Nephron (organoid): ENCODE results near the gene ETS1.

Experiments
- H3K27ac Mint-ChIP-seq, 3 experiments: 2 replicates each; pipeline ENCODE4 v1.8.0; 2020; ENCODE audit warnings: mixed read lengths in 3 of 3, mild to moderate bottlenecking in 2 of 3, moderate library complexity in 1 of 3
- H3K27me3 Mint-ChIP-seq: 2 replicates; pipeline ENCODE4 v1.8.0; 2021; ENCODE audit warnings: low read depth, mild to moderate bottlenecking, moderate library complexity, mixed read lengths
- H3K36me3 Mint-ChIP-seq: 2 replicates; pipeline ENCODE4 v1.8.0; 2020; ENCODE audit warnings: low read depth, mixed read lengths
- H3K4me1 Mint-ChIP-seq: 2 replicates; pipeline ENCODE4 v1.8.0; 2020; ENCODE audit warnings: mixed read lengths
- H3K4me3 Mint-ChIP-seq, 3 experiments: 2 replicates each; pipeline ENCODE4 v1.8.0; 2020; ENCODE audit warnings: mild to moderate bottlenecking in 3 of 3, mixed read lengths in 3 of 3, moderate library complexity in 2 of 3
- H3K9me3 Mint-ChIP-seq: 2 replicates; pipeline ENCODE4 v1.8.0; 2020; ENCODE audit warnings: mixed read lengths
- TF ChIP-seq, protein P1 (sequence below), 3 experiments: fragments of 200-600 bp; sonication (generic); IDR thresholded peaks; one replicate each; pipeline ENCODE4 v1.5.0; 2021; ENCODE audit warnings: antibody characterized with exemption in 3 of 3; ENCODE audit not compliant: unreplicated experiment in 3 of 3

ETS1 gene

DNA sequence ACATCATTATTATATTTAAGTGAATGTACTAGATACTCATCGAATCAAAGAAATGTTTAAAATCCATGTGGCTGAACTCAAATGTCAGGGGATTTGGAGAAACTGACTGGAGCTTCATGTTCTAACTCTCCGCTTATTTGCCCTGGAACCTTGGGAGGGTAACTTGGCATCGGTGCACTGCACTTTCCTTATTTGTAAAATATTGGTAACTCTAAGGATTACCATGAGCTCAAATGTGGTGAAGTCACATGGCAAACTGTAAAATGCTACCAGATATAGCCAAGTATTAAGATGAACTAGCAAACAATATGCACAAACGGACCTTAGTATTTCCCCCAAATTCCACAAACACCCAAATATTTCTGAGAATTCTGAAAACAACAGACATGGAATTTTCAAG, 75.6 kb downstream of the ETS1 start:
- Mint-ChIP-seq H3K4me3 (no peak overlapping the region), H3K27ac (no peak overlapping the region), H3K27me3 (peaks cover 9% of the 10 kb centered on the region), H3K36me3 (peaks cover 22% of the 10 kb centered on the region), H3K9me3 (no peaks in the 10 kb centered on the region), H3K4me1 (peaks cover 52% of the 10 kb centered on the region)
- TF ChIP-seq, protein P1, sequence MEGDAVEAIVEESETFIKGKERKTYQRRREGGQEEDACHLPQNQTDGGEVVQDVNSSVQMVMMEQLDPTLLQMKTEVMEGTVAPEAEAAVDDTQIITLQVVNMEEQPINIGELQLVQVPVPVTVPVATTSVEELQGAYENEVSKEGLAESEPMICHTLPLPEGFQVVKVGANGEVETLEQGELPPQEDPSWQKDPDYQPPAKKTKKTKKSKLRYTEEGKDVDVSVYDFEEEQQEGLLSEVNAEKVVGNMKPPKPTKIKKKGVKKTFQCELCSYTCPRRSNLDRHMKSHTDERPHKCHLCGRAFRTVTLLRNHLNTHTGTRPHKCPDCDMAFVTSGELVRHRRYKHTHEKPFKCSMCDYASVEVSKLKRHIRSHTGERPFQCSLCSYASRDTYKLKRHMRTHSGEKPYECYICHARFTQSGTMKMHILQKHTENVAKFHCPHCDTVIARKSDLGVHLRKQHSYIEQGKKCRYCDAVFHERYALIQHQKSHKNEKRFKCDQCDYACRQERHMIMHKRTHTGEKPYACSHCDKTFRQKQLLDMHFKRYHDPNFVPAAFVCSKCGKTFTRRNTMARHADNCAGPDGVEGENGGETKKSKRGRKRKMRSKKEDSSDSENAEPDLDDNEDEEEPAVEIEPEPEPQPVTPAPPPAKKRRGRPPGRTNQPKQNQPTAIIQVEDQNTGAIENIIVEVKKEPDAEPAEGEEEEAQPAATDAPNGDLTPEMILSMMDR (IDR thresholded peaks at IDR 0.05; ENCODE audit: unreplicated experiment in 3 of 3), result no peak

- H3K27ac Mint-ChIP-seq, result no peak overlapping the region
- no peaks in the 10 kb centered on the region for H3K9me3 Mint-ChIP-seq
- peaks cover 17% of the 10 kb centered on the region for H3K27me3 Mint-ChIP-seq
- H3K4me1 Mint-ChIP-seq, result peaks cover 50% of the 10 kb centered on the region
- H3K36me3 Mint-ChIP-seq, result peaks cover 34% of the 10 kb centered on the region
- no peak overlapping the region for H3K4me3 Mint-ChIP-seq
- TF ChIP-seq, protein P1 (IDR thresholded peaks at IDR 0.05; ENCODE audit: unreplicated experiment in 3 of 3), result no peak
Observed at GRCh38 chr11:128509621-128510389, 77.6 kb downstream of the ETS1 start.

DNA sequence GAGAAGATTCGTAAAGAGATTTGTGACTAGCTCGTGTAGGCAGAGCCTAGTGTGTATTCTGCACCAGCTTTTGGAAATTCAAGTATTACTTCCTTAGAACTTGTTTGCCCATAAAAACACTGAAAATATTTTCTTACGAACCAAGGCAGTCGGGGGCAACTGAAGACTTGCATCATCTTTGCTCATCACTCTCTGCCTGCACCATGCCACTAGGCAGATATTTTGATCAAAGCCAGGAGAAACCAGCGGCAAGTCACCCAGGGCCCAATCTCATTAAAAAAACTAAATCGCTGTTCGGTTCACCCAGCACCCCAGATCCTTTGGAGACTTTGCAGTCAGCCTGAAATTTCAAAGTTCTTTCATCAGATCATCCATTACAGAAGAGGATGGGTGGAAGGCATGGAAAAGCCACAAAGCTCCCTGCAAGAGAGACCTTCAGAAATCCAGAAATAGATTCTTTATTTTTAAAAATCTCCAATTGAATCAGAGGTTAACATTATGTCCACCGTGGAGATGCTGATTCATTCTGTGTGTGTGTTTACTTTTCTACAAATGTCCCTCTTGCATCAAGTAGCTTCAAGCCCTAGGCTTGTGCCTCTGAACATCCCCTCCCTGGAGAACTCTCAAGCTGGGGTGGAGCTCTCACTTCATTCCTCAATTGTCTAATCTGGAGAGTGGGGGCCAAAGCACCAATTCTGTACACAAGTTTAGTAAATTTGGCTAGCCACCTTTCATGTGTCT, 78.4 kb downstream of the ETS1 start:
- Mint-ChIP-seq H3K4me1 (peaks cover 51% of the 10 kb centered on the region), H3K27ac (peak overlapping the region in 1 of 3 experiments; percentile 36), H3K9me3 (no peaks in the 10 kb centered on the region), H3K4me3 (no peak overlapping the region), H3K36me3 (peaks cover 29% of the 10 kb centered on the region), H3K27me3 (peaks cover 18% of the 10 kb centered on the region)
- TF ChIP-seq, protein P1 (IDR thresholded peaks at IDR 0.05; ENCODE audit: unreplicated experiment in 3 of 3), result no peak

- H3K4me1 Mint-ChIP-seq, result peaks cover 59% of the 10 kb centered on the region
- H3K9me3 Mint-ChIP-seq, result no peaks in the 10 kb centered on the region
- H3K36me3 Mint-ChIP-seq, result peaks cover 23% of the 10 kb centered on the region
- TF ChIP-seq, protein P1 (IDR thresholded peaks at IDR 0.05; ENCODE audit: unreplicated experiment in 3 of 3), result no peak
- H3K27ac Mint-ChIP-seq, result peak overlapping the region in 1 of 3 experiments; percentile 90
- peaks cover 18% of the 10 kb centered on the region for H3K27me3 Mint-ChIP-seq
- H3K4me3 Mint-ChIP-seq, result no peak overlapping the region
Observed at GRCh38 chr11:128507936-128508335, 79.4 kb downstream of the ETS1 start.

GRCh38 chr11:128506999-128507611, 80.3 kb downstream of the ETS1 start:
- Mint-ChIP-seq H3K4me3 (peak overlapping the region; percentile 6 to 54 (median 31)), H3K9me3 (no peaks in the 10 kb centered on the region), H3K27ac (peak overlapping the region; percentile 38 to 90 (median 44)), H3K36me3 (peaks cover 22% of the 10 kb centered on the region), H3K4me1 (peaks cover 67% of the 10 kb centered on the region), H3K27me3 (peaks cover 18% of the 10 kb centered on the region)
- TF ChIP-seq, protein P1 (IDR thresholded peaks at IDR 0.05; ENCODE audit: unreplicated experiment in 3 of 3), result no peak
